ENCODE results near the gene PGM2L1.
A peak's percentile ranks its signal among the peaks of the same experiment; 100 is the strongest.

The PGM2L1 gene

GRCh38 chr11:74398244-74399159 is at the start of gene PGM2L1:
PGM2L1 (minus strand) TSS chr11:74398433; CDS start chr11:74398161, 272 bp downstream.
- H3K4me3 ChIP-seq (ENCODE audit: low read length) = peak within 1 kb of the TSS; percentile 55
- no peak for TF ChIP-seq CTCF (IDR thresholded peaks at IDR 0.05; ENCODE audit: insufficient read depth, low read depth, low read length, missing control alignments)

GRCh38 chr11:74447720-74448119 is 49.5 kb upstream of the PGM2L1 start:
- no peak for DNase-seq (ENCODE audit: low read depth)
- H3K4me3 ChIP-seq (ENCODE audit: low read length) = no peak overlapping the region
- TF ChIP-seq CTCF (IDR thresholded peaks at IDR 0.05; ENCODE audit: insufficient read depth, low read depth, low read length, missing control alignments) = no peak

More at GRCh38 chr11:74398244-74399159, at the start of gene PGM2L1:
- DNase-seq (ENCODE audit: low read depth) = peak; percentile 95

GRCh38 chr11:74446532-74446938 is 48.3 kb upstream of the PGM2L1 start:
- no peak overlapping the region for H3K4me3 ChIP-seq (ENCODE audit: low read length)
- no peak for TF ChIP-seq CTCF (IDR thresholded peaks at IDR 0.05; ENCODE audit: insufficient read depth, low read depth, low read length, missing control alignments)
- DNase-seq (ENCODE audit: low read depth) = no peak

GRCh38 chr11:74444173-74444826 is 46.1 kb upstream of the PGM2L1 start:
- no peak overlapping the region for H3K4me3 ChIP-seq (ENCODE audit: low read length)
- DNase-seq (ENCODE audit: low read depth) = no peak
- no peak for TF ChIP-seq CTCF (IDR thresholded peaks at IDR 0.05; ENCODE audit: insufficient read depth, low read depth, low read length, missing control alignments)

GRCh38 chr11:74443071-74443864 is 45.0 kb upstream of the PGM2L1 start:
- peak; percentile 66 for TF ChIP-seq CTCF (IDR thresholded peaks at IDR 0.05; ENCODE audit: insufficient read depth, low read depth, low read length, missing control alignments)
- peak; percentile 78 for DNase-seq (ENCODE audit: low read depth)
- no peak overlapping the region for H3K4me3 ChIP-seq (ENCODE audit: low read length)

- no peak for TF ChIP-seq CTCF (IDR thresholded peaks at IDR 0.05; ENCODE audit: insufficient read depth, low read depth, low read length, missing control alignments)
- no peak overlapping the region for H3K4me3 ChIP-seq (ENCODE audit: low read length)
- peak; percentile 60 for DNase-seq (ENCODE audit: low read depth)
Measured at GRCh38 chr11:74442636-74443035, 44.4 kb upstream of the PGM2L1 start.
